H9 (cell line): ENCODE results near the gene FOXN4. TPM values are rescaled to one million over a fixed set of nuclear protein-coding genes. Genes with fewer than 3 reads are reported as not detected.

Source experiments
- DNase-seq: peaks from one replicate; pipeline ENCODE4 v3.0.0-alpha.2; 2017
- H2AFZ ChIP-seq: one replicate; pipeline ENCODE4 v1.6.1; 2013; ENCODE audit warnings: mild to moderate bottlenecking, low read length, control low read depth, moderate library complexity
- H2AK5ac ChIP-seq: 2 replicates; pipeline ENCODE4 v1.6.1; 2013; ENCODE audit warnings: low read length, control low read depth, mixed read lengths; ENCODE audit not compliant: insufficient read length
- H2BK120ac ChIP-seq: one replicate; pipeline ENCODE4 v1.6.1; 2013; ENCODE audit warnings: low read depth, mild to moderate bottlenecking, low read length, control low read depth, inconsistent platforms; ENCODE audit not compliant: poor library complexity, severe bottlenecking
- H2BK12ac ChIP-seq: 2 replicates; pipeline ENCODE4 v1.6.1; 2013; ENCODE audit warnings: low read length, control low read depth, mixed read lengths, low read depth; ENCODE audit not compliant: insufficient read length
- H2BK15ac ChIP-seq: 2 replicates; pipeline ENCODE4 v1.6.1; 2013; ENCODE audit warnings: low read depth, low read length, control low read depth
- H2BK20ac ChIP-seq: one replicate; pipeline ENCODE4 v1.6.1; 2013; ENCODE audit warnings: low read depth, mild to moderate bottlenecking, low read length, control low read depth, inconsistent platforms; ENCODE audit not compliant: poor library complexity, severe bottlenecking
- H2BK5ac ChIP-seq: 2 replicates; pipeline ENCODE4 v1.6.1; 2013; ENCODE audit warnings: low read length, control low read depth, mixed read lengths; ENCODE audit not compliant: insufficient read length
- H3K14ac ChIP-seq: 2 replicates; pipeline ENCODE4 v1.6.1; 2013; ENCODE audit warnings: low read length, control low read depth; ENCODE audit not compliant: insufficient read depth
- H3K18ac ChIP-seq: 2 replicates; pipeline ENCODE4 v1.6.1; 2013; ENCODE audit warnings: low read depth, mild to moderate bottlenecking, mixed read lengths, low read length, control low read depth; ENCODE audit not compliant: insufficient read length
- H3K23ac ChIP-seq: 2 replicates; pipeline ENCODE4 v1.6.1; 2013; ENCODE audit warnings: low read length, control low read depth, mixed read lengths, low read depth; ENCODE audit not compliant: insufficient read length
- H3K23me2 ChIP-seq: 2 replicates; pipeline ENCODE4 v1.6.1; 2013; ENCODE audit warnings: low read depth, mild to moderate bottlenecking, mixed read lengths, low read length, control low read depth; ENCODE audit not compliant: insufficient read length, poor library complexity, severe bottlenecking
- H3K27ac ChIP-seq: 2 replicates; pipeline ENCODE4 v1.5.1; 2013; ENCODE audit warnings: low read length, control low read depth, mixed read lengths, low read depth; ENCODE audit not compliant: insufficient read length
- H3K27me3 ChIP-seq: 2 replicates; pipeline ENCODE4 v1.6.1; 2013; ENCODE audit warnings: low read length, control low read depth, inconsistent platforms; ENCODE audit not compliant: insufficient read depth
- H3K4ac ChIP-seq: 2 replicates; pipeline ENCODE4 v1.6.1; 2013; ENCODE audit warnings: low read depth, mild to moderate bottlenecking, control low read depth, inconsistent platforms, low read length, moderate library complexity
- H3K4me1 ChIP-seq: 2 replicates; pipeline ENCODE4 v1.6.1; 2013; ENCODE audit warnings: low read length, control low read depth, inconsistent platforms; ENCODE audit not compliant: insufficient read depth
- H3K4me2 ChIP-seq: 2 replicates; pipeline ENCODE4 v1.6.1; 2013; ENCODE audit warnings: low read length, control low read depth, mixed read lengths; ENCODE audit not compliant: insufficient read length, insufficient read depth
- H3K56ac ChIP-seq: 2 replicates; pipeline ENCODE4 v1.6.1; 2013; ENCODE audit warnings: low read depth, mild to moderate bottlenecking, mixed read lengths, low read length, control low read depth; ENCODE audit not compliant: insufficient read length
- H3K79me1 ChIP-seq: 2 replicates; pipeline ENCODE4 v1.6.1; 2013; ENCODE audit warnings: low read depth, mild to moderate bottlenecking, moderate library complexity, low read length, control low read depth, inconsistent platforms; ENCODE audit not compliant: insufficient read depth, poor library complexity, severe bottlenecking
- H3K79me2 ChIP-seq: 2 replicates; pipeline ENCODE4 v1.6.1; 2013; ENCODE audit warnings: low read length, control low read depth, inconsistent platforms; ENCODE audit not compliant: insufficient read depth
- H3K9ac ChIP-seq: 2 replicates; pipeline ENCODE4 v1.6.1; 2013; ENCODE audit warnings: low read length, control low read depth, mixed read lengths; ENCODE audit not compliant: insufficient read length; ENCODE audit errors: extremely low read depth
- H3K9me3 ChIP-seq: one replicate; pipeline ENCODE4 v1.6.1; 2013; ENCODE audit warnings: low read depth, low read length, inconsistent platforms; ENCODE audit not compliant: control insufficient read depth
- H3T11ph ChIP-seq: one replicate; pipeline ENCODE4 v1.6.1; 2013; ENCODE audit warnings: mild to moderate bottlenecking, low read length, control low read depth, inconsistent platforms
- H4K20me1 ChIP-seq: one replicate; pipeline ENCODE4 v1.6.1; 2013; ENCODE audit not compliant: control insufficient read depth, insufficient read length, insufficient read depth
- H4K5ac ChIP-seq: 2 replicates; pipeline ENCODE4 v1.6.1; 2013; ENCODE audit warnings: low read depth, mild to moderate bottlenecking, mixed read lengths, low read length, control low read depth; ENCODE audit not compliant: insufficient read length
- H4K8ac ChIP-seq: replicated peaks from 2 replicates; pipeline ENCODE4 v1.6.1; 2013; ENCODE audit warnings: low read length, control low read depth, mixed read lengths, low read depth; ENCODE audit not compliant: insufficient read length
- H4K91ac ChIP-seq: 2 replicates; pipeline ENCODE4 v1.6.1; 2013; ENCODE audit warnings: low read depth, mild to moderate bottlenecking, moderate library complexity, mixed read lengths, low read length, control low read depth; ENCODE audit not compliant: insufficient read length
- H3K27ac Mint-ChIP-seq, 3 experiments: 2 replicates in 2 of 3; 3 replicates in 1 of 3; pipeline ENCODE4 v1.8.0; 2020 to 2021; ENCODE audit warnings: mixed read lengths in 3 of 3, mild to moderate bottlenecking in 1 of 3, moderate library complexity in 1 of 3
- H3K27me3 Mint-ChIP-seq: 2 replicates; pipeline ENCODE4 v1.8.0; 2021; ENCODE audit warnings: low read depth, mild to moderate bottlenecking, moderate library complexity, mixed read lengths
- H3K36me3 Mint-ChIP-seq, 3 experiments: 2 replicates in 2 of 3; 3 replicates in 1 of 3; pipeline ENCODE4 v1.8.0; 2020 to 2021; ENCODE audit warnings: low read depth in 3 of 3, mixed read lengths in 3 of 3; ENCODE audit not compliant: insufficient read depth in 1 of 3
- H3K4me1 Mint-ChIP-seq, 2 experiments: 2 replicates each; pipeline ENCODE4 v1.8.0; 2020; ENCODE audit warnings: mixed read lengths in 2 of 2
- H3K4me3 Mint-ChIP-seq, 2 experiments: 2 replicates in 1 of 2; 3 replicates in 1 of 2; pipeline ENCODE4 v1.8.0; 2020 to 2021; ENCODE audit warnings: mild to moderate bottlenecking in 2 of 2, mixed read lengths in 2 of 2, moderate library complexity in 1 of 2
- H3K9me3 Mint-ChIP-seq, 2 experiments: 2 replicates in 1 of 2; 3 replicates in 1 of 2; pipeline ENCODE4 v1.8.0; 2020; ENCODE audit warnings: mild to moderate bottlenecking in 2 of 2, mixed read lengths in 2 of 2, moderate library complexity in 1 of 2
- WGBS: extraction: QIAGEN DNeasy Blood & Tissue Kit; methylation state at CpG from one replicate; pipeline ENCODE4 v1.1.7; 2013; ENCODE audit warnings: missing lambda C conversion rate, low lambda C conversion rate, mixed read lengths; ENCODE audit not compliant: insufficient read length; ENCODE audit errors: extremely low coverage; 5-methylcytosine and 5-hydroxymethylcytosine counted together
- total RNA-seq: library from RNA; stranded (reverse); gene quantifications from 2 replicates; pipeline ENCODE4 v1.2.1, GENCODE V29; 2021
- TF ChIP-seq, protein P1 (sequence below): fragments of 200-600 bp; sonication (generic); conservative IDR thresholded peaks from 3 replicates; pipeline ENCODE4 v1.8.0; 2021; ENCODE audit warnings: antibody characterized with exemption, mild to moderate bottlenecking

FOXN4 gene
- total RNA-seq, 1 experiment from 2014 or later: 0.39 TPM

DNA sequence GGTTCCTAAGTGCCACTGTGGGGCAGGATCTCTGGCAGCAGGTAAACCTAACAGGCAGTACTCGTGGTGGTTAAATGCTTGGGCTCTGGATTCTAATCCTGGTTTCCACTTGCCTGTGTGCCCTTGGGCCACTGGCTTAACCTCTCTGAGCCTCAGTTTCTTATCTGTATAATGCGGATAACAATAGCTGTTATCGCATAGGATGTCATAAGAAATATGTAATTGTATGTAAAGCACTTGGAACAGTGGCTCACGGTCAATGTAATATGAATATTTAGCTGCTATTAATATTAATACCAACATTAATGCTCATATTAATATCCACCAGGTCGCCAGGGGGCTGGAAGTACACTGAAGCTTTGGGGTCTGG lies 16.8 kb downstream of the FOXN4 start:
- Histone ChIP-seq H2BK120ac (peak overlapping the region; percentile 91), H4K91ac (no peak overlapping the region), H3K27me3 (no peaks in the 10 kb centered on the region), H4K5ac (no peak overlapping the region), H3T11ph (no peak overlapping the region), H2BK12ac (no peak overlapping the region), H2BK20ac (no peak overlapping the region), H3K27ac (no peak overlapping the region), H3K79me1 (no peaks in the 10 kb centered on the region), H2AFZ (no peak overlapping the region), H3K23ac (no peak overlapping the region), H3K9me3 (no peaks in the 10 kb centered on the region), H2AK5ac (no peak overlapping the region), H2BK15ac (no peak overlapping the region), H3K56ac (no peak overlapping the region), H4K20me1 (no peaks in the 10 kb centered on the region), H3K23me2 (peaks cover 3% of the 10 kb centered on the region), H3K18ac (peak overlapping the region; percentile 98), H2BK5ac (no peak overlapping the region), H3K79me2 (no peaks in the 10 kb centered on the region), H3K4me1 (peaks cover 4% of the 10 kb centered on the region; the same call in 1 of the 2 replicates), H3K4me2 (no peak overlapping the region), H3K9ac (no peak overlapping the region), H4K8ac (no peak overlapping the region), H3K14ac (0 out of 2 replicates have a peak overlapping the region, but pooled peaks have one; percentile 91), H3K4ac (no peak overlapping the region; the same call in 1 of the 2 replicates)
- Mint-ChIP-seq H3K4me3 (no peak overlapping the region), H3K27me3 (peaks cover 5% of the 10 kb centered on the region), H3K36me3 (no peaks in the 10 kb centered on the region), H3K27ac (no peak overlapping the region), H3K9me3 (no peaks in the 10 kb centered on the region), H3K4me1 (peaks cover 8 to 29% of the 10 kb centered on the region in 2 experiments)
- no peak for DNase-seq
- TF ChIP-seq, protein P1, sequence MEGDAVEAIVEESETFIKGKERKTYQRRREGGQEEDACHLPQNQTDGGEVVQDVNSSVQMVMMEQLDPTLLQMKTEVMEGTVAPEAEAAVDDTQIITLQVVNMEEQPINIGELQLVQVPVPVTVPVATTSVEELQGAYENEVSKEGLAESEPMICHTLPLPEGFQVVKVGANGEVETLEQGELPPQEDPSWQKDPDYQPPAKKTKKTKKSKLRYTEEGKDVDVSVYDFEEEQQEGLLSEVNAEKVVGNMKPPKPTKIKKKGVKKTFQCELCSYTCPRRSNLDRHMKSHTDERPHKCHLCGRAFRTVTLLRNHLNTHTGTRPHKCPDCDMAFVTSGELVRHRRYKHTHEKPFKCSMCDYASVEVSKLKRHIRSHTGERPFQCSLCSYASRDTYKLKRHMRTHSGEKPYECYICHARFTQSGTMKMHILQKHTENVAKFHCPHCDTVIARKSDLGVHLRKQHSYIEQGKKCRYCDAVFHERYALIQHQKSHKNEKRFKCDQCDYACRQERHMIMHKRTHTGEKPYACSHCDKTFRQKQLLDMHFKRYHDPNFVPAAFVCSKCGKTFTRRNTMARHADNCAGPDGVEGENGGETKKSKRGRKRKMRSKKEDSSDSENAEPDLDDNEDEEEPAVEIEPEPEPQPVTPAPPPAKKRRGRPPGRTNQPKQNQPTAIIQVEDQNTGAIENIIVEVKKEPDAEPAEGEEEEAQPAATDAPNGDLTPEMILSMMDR: no peak
- no CpG with 5 or more reads among the region's 5 CpGs for WGBS
